Activated T-helper 9 cell treated with anti-CD3 and anti-CD28 coated beads, Interleukin-2, amount 50 U/mL, for 16 hours (primary cell): ENCODE data around the gene TANC1.

Experiments
- DNase-seq: peaks from one replicate; pipeline ENCODE4 v3.0.0-alpha.2; 2020; ENCODE audit warnings: low read depth

Gene TANC1

DNA sequence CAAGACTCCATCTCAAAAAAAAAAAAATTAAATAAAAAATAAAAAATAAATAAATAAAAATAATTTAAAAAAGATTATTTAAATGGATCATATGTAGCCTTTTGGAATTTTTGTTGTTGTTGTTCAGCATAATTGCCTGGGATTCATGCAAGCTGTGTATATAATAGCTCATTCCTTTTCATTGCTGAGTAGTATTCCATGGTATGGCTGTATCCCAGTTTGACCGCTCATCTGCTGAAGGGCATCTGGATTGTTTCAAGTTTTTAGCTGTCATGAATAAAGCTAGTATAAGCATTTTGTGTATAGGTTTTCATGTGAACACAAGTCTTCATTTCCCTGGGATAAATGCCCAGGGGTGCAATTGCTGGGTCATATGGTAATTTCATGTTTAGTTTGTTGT is 6.4 kb upstream of the TANC1 start:
- no peak for DNase-seq

DNA sequence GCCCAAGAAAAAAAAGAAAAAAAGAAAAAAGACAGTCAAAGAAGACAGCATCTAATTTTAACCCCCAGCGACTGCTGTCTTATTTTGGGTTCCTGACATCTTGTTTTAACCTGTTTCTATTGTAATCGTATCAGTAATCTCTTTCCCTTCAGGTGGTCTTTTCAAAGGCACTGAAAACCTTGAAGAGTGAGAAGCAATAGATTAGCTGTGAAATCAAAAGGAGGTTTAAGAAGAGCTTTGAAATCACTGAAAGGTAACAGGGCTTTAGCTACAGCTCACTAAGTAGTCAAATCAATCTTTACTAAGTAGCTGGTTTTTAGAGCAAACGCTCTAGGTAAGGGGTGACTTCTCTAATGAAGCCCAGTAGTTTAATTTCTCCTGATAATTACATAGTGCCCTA is 5.4 kb upstream of the TANC1 start:
- no peak for DNase-seq

DNA sequence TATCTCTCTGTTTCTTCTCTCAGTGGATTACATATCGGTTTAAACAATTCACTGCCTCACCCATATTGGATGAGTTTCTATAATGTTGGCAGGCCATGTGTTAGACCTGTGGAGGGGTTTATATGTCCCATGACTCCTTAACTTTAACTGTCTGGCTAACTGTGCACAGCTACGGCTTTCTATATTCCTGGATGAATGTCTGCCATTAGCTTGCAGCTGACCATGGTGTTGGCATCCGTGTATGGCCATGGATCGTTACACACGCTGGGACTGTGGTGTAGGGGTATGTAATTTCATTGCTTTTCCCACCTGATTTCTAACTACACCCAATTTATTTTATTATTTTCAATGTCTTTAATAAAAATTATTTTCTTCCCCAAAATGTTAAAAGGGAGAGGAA is 3.3 kb upstream of the TANC1 start:
- DNase-seq: no peak

DNA sequence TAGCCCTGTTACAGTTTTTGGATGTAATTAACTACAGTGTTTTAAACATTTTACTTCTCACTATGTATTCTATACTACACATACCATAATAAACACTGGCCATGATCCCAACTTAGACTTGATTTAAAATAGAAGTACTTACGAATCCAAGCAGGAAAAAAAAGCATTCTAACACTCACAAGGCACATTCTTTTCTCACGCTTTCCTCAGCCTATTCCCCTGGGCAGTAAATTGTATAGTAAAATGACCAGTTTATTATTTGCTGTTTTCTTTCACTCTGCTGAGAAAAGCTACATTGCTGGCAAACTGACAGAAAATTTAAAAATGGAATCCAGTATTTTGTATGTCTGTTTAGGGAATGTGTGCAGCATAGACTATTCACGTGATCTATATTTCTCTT is 2.8 kb upstream of the TANC1 start:
- DNase-seq: no peak

DNA sequence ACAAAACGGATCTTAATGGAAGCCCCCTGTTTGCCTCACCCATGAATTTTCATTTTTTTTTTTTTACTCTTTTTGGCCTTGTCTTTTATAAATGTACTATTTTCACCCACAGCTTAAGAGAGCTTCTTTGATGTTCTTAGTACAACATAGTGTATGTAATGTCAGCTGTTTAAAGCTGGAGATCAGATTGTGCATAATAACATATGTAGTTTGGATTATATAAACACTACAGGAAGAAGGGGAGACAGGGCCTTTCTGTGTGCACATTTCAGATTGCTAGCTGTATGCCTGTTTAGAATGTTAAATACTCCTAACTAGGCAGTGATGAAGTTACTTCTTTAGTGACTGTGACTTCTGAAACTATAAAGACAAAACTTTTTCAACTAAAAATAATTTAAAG is 2.1 kb upstream of the TANC1 start:
- DNase-seq: no peak

DNA sequence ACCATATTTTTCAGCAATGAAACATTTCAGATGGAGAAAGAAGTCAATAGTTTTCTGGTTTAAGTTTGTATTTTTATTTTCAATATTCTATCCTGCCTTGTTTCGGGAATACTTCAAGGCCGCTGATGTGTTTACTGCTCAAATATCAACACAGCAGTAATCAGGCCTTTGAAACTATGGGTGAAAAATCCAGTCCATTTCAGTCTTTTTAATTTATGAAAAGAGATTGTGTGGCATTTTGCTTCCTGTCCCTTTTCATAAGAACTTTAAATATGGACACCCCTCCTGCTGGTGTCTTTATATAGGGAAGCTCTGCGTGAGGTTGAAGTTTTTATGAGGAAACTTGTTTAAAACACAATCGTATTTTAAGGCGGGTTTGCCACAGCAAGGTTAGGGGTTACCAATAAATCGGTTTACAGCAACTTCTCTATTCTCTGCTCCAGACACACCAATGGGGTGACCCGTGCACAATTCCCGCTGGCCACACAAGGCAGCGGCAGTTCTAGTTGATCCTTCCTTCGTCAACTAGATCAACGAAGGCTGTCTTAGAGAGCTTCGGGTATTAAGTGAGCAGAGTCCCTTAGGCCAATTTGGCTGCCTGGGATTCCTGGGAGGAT is 1.2 kb upstream of the TANC1 start:
- DNase-seq: no peak

DNA sequence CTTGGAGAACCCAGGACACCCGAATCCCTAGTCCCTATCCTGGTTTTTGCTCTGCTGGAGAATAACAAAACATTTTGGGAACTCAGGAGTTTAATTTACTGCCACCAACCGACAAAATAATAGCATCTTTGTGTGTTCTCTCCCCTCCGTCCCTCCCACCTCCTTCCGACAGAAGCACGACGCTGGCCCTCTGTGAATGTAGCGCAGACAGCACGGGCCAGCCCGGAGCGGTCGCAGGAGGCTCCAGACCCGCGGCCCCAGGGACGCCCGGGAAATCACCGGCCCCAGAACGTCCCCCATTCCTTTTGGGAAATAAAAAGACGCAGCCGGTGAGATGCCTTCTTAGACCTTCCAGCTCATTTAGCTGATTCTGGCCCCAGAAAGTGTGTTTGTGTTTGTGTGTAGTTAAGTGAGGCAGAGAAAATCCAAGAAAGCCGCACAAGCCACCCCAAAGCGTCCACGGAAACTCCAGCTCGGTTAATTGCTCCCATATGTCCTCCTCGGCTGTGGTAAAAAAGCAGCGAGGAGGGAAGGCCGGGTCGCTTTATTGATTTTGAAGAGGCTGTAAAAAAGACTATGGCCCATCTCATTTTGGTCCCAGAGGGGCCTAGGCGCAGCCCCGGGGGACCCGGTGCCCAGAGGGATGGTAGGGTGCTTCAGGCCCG is 577 bp upstream of the TANC1 start:
- no peak for DNase-seq

DNA sequence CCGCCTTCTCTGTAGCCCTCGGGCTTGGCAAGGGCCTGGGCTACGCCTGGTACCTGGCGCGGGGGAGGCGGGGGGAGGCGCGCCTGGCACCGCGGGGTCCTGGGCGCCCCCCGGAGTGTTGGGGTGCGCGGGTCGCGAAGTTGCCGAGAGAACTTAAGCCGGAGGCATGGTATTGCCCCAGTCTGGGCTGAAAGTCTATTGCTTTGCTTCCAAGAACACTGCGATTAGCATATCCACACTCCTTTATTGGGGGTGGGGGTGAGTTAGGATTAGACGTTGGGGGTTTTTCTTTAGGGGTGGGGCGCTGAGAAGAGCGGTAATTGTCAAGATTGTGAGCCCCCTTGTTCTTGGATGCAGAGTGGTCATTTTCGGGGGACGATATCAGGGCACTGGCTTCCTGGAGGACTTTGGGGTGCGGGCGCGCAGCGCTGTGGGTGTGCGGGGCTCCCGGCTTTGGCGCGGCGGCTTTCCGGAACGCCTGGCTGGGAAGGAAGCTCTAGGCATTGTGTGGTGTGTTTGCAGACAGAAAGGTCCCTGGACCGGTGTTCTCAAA is 798 bp downstream of the TANC1 start:
- DNase-seq: no peak

DNA sequence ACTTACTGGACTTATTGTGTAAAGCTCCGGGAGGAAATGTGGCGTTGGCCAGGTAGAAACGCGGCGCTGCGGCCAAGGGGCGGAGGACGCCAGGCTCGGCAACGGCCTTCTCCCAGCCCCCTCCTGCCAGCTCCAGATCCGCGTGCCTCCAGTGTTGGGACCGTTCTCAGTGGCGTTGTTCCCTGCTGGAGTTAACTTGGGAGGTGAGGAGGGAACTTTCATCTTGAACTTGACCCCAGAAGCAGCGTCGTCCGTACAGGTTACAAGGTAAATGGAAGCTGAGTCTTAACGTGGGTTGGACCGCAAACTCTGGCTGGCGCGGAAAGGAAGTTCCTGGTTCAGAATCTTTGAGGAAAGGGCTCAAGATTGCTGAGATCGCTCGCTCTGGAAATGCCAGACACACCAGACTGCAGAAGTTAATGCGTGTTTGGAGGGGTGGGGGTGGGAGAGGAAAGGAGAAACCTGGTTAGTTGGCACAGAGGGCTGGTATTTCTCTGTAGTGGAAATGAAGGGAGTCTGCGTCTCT is 1.3 kb downstream of the TANC1 start:
- no peak for DNase-seq

DNA sequence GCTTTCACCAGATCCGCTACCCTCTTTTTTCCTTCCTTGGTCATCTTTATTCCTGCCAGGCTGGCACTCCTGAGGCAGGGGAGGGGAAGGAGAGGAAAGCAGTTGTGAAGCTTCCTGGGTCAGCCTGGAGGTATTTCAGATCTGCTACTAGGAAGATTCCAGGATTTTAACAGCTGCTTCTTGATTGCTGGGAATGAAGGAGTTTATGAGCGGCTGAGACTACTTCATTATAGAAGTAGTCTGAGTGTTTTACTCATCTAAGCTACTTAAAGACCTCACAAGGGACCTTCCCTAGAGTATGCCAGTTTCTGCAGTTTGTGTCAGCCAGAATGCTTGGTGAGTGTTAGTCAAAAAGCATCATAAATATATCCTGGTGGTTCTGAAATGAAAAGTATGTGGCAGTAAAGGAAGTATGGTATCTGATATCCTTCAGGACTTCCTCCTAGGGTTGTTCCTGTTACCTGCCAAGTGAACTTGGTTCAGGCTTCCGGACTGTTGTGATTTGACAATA is 1.9 kb downstream of the TANC1 start:
- DNase-seq: no peak

DNA sequence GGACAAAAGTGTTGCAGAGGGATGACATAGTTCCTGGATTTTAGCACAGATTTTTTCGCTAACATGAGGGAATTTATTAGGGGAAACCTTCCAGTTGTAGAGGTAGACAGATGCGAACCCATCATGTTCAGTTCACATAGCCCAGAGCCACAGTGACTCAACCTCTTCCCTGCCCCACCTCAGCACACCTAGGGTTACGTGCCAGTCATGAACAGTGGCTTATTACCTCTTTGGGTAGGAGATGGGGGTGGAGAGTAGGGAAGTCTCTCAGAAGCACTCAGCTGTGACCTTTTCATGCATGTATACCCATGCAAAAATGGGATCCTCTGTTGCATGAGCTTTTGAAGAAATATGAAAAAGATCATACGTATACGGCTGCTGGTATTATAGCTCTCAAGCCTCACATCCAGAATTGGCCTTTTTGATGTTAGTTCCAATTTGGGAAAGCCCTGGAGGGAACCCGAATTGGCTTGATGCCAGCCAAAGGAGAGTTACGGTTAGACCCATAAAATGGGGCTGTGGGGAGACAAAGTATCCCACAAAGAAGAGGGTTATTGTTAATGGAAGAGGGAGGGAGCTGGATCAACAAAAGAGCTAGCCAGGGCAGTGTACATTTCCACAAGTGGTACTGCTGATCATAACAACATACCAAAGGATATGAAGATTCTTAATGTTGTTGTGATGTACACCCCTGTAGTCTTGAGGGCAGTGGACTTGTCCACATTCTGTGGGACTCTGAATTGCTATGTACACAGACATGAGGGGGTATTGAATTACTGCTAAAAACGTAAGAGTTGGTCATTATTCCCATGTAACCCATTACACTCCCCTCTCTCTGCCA is 4.9 kb downstream of the TANC1 start:
- no peak for DNase-seq

DNA sequence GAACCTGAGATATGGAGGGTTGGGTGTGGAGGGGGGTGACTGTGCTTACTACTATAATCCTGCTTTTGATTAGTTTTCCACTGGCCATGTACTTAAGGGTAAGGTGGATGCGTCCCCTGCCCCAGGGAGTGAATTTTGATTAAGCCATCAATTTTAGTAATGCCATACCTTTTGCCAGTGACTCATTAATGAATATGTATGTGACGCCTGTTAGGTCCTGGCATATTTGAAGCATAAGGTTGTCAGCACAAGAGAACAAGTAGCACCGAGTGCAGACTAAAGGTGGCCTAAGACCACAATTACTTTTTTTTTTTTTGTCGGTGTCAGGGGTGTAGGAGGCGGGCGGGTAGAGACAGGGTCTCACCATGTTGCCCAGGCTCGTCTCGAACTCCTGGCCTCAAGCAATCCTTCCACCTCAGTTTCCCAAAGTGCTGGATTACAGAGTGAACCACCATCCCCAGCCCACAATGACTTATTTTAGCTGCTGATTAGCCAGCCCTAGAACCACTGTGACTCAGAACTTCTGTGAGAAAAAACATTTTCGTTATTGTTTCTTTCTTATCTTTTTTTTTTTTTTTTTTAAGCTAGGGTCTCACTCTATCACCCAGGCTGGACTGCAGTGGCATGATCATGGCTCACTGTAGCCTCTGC is 7.0 kb downstream of the TANC1 start:
- no peak for DNase-seq

DNA sequence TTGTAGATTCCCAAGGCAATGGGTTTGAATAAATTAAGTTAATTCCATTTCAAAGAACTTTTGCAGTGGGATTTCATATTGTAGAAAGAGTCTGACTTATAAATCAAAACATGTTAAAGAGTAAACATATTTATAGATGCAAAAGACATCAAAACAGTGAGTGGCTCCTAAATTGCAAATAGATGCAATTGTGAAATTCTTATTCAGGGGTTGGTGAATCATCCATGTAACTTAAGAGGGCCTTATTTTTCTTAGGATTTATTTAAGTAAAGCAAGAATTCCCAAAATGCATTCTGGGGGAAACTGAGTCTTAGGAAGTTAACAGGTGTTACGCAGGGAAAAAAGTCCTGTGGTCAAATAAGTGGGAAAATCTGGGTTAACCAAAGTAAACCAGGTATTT is 11.3 kb downstream of the TANC1 start:
- no peak for DNase-seq

DNA sequence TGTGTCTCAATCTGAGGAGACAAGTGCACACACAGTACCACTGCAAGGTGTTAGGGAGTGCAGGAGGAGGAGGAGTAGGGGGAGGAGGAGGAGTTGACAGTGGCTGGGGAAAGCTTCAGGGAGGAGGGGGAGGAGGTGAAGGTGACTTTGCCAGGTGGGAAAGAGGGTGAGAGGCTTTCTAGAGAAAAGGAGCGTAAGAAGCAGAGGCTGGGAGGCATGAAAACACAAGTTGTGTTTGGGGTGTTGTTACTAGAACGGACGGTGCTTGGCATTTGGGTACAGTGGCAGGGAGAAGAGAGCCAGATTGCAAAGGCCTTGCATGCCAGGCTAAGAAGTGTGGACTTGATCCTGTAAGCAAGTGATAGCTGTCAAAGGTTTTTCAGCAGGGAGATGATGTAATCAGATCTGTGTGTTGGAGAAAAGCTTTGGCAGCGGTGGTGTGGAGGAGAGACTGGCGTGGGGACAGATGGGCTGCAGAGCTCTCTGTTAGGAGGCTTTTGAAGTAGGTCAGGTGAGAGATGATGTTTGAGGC is 16.2 kb downstream of the TANC1 start:
- no peak for DNase-seq

DNA sequence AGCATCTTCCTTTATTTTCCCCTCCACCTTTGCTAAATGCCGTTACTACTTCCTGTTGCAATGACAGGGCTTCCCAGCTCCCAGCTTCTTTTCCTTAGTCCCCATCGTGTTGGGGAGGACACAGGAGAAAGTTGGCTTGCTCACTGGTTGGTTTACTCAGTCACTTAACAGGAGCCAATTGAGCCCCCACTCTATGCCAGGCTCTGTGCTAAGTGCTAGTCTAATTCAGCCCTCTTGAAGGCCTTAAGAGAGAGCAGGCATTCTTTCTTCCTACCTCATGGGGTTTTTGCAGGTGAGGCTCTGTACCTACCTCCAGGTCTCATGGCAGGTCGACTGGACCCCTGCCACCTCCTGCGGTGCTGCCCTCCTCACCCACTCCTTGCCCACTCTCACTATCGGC is 20.1 kb downstream of the TANC1 start:
- DNase-seq: no peak

DNA sequence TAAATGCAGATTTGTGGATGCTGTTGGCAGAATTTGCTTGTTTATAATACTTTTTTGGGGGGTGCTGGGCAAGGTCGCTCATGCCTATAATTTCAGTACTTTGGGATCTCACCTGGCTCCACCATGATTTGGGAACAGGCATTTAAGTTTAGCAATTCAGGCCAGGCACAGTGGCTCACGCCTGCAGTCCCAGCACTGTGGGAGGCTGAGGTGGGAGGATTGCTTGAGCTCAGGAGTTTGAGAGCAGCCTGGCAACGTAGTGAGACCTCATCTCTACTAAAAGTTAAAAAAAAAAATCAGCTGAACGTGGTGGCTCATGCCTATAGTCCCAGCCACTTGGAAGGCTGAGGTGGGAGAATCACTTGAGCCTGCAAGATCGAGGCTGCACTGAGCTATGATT is 20.7 kb downstream of the TANC1 start:
- DNase-seq: no peak

DNA sequence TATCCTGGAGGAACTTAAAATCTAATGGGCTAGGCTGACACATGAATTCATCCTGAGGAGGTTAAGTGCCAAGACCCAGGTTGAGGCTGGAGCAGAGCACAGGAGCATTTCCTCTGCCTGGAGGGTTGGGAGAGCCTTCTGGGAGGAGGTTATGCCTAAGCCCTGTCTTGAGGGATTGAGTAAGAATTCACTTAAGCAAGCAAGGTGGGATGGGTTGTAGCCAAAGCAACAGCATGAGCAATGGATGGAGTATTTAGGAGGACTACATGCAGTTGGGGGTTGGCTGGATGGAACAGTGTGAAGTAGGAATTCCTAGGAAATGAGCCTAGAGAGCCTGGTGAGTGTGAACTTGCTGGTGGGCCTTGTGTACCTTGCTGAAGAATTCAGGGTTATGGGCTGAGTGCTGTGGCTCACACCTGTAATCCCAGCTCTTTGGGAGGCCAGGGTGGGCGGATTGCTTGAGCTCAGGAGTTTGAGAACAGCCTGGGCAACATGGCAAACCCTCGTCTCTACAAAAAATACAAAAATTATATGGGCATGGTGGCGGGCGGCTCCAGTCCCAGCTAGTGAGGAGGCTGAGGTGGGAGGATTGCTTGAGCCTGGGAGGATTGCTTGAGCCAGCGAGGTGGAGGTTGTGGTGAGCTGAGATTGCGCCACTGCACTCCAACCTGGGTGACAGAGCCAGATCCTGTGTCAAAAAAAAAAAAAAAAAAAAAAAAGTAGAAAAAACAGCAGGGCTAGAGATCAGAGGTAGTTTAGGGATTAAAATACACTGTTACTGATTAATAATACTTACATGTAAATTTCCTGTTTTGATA is 22.2 kb downstream of the TANC1 start:
- no peak for DNase-seq

DNA sequence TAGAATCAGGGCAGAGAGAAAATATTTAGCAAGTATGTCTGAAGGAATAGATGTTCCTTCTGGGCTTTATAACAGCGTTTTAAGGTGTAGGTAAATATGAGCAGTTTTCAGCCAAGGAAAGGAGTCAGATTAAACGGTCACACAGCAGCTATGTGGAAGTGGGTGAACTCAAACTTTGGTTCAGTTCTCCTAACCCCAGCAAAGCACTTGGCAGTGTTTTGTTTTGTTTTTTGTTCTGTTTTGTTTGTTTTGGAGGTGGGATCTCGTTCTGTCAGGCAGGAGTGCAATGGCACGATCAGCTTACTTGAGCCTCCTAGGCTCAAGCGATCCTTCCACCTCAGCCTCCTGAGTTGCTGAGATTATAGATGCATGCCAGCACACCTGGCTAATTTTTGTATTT is 24.6 kb downstream of the TANC1 start:
- no peak for DNase-seq

DNA sequence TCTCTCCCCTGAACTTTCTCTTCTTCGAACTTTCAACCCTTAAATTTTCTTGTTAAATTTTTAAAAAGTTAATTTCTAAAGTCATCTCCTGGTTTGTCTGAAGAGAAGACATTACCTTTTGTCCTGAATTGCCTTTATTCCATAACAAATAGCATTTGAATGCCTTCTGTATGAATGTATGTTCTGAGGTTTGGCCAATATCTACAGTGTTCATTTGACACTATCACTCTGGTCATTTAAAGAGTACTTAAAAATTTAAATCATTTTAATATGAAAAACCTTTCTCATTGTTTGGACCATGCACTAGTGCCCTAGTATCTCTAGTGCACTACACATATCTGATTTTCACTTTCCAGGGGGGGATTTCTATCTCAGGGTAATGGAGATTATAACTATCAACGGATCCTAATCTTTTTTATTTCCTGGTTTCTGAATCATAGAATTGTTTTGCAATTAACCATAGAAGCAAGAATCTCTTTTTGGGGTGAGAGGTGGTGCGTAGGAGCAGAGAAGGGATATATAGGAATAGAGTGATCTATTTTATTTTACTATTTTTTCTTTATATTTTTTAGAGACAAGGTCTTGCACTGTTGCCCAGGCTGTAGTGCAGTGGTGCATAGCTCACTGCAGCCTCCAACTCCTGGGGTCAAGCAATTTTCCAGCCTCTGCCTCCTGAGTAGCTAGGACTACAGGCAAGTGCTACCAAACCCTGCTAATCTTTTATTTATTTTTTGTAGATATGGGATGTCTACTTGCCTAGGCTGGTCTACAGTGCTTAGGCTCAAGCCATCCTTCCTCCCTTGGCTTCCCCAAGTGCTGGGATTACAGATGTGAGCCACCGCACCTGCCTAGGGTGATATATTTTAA is 25.5 kb downstream of the TANC1 start:
- no peak for DNase-seq
